CD4-positive, alpha-beta T cell (primary cell): ENCODE data around the gene IL31. TPM values are rescaled to one million over a fixed set of nuclear protein-coding genes. Genes with fewer than 3 reads are reported as not detected.

Experiments used
- ATAC-seq: fragments of 200-7000 bp; cut with Tn5 transposase; one replicate; pipeline ENCODE4 v1.10.0; 2022; ENCODE audit warnings: mild to moderate bottlenecking; ENCODE audit not compliant: poor library complexity
- CTCF ChIA-PET: fragments of 350-600 bp; sonication (Branson Sonifier 250); formaldehyde crosslinking; loops from one replicate; lab custom pipeline; 2021; ENCODE audit warnings: antibody characterized with exemption, inconsistent platforms; lab: Charles Lee
- POLR2A ChIA-PET: fragments of 350-600 bp; sonication (Branson Sonifier 250); formaldehyde crosslinking; loops from one replicate; lab custom pipeline; 2021; ENCODE audit warnings: antibody characterized with exemption, inconsistent platforms; lab: Charles Lee
- DNase-seq, 14 experiments: peaks; one replicate each; pipeline ENCODE4 v3.0.0-alpha.2; 2013 to 2020; ENCODE audit warnings: mixed read lengths in 2 of 14
- H3K27ac ChIP-seq, 2 donors: one replicate each; pipeline versions ENCODE4 v1.5.1 to v1.7.0; 2013; ENCODE audit warnings: low read length in 2 of 2, low read depth in 1 of 2, mild to moderate bottlenecking in 1 of 2
- H3K27me3 ChIP-seq, 2 experiments: 1 replicate in 1 of 2; 2 replicates in 1 of 2; pipeline versions ENCODE4 v1.6.1 to v1.7.0; 2013; ENCODE audit warnings: low read length in 2 of 2, control low read depth in 1 of 2, mild to moderate bottlenecking in 1 of 2, moderate library complexity in 1 of 2; ENCODE audit not compliant: insufficient read depth in 2 of 2, control insufficient read depth in 1 of 2
- H3K36me3 ChIP-seq: one replicate; pipeline ENCODE4 v1.6.1; 2013; ENCODE audit warnings: low read length, control low read depth; ENCODE audit not compliant: insufficient read depth
- H3K4me1 ChIP-seq: one replicate; pipeline ENCODE4 v1.6.1; 2013; ENCODE audit warnings: low read length, control low read depth; ENCODE audit not compliant: insufficient read depth
- H3K4me3 ChIP-seq: one replicate; pipeline ENCODE4 v1.5.1; 2013; ENCODE audit warnings: mild to moderate bottlenecking, low read length, moderate library complexity
- H3K9me3 ChIP-seq, 2 experiments: 1 replicate in 1 of 2; 2 replicates in 1 of 2; pipeline versions ENCODE4 v1.6.1 to v1.7.0; 2013; ENCODE audit warnings: low read length in 2 of 2, mild to moderate bottlenecking in 2 of 2, control low read depth in 1 of 2, moderate library complexity in 1 of 2; ENCODE audit not compliant: control insufficient read depth in 1 of 2, insufficient read depth in 1 of 2
- H3K27ac Mint-ChIP-seq: one replicate; pipeline ENCODE4 v1.8.0; 2020; ENCODE audit warnings: mixed read lengths
- H3K27me3 Mint-ChIP-seq: one replicate; pipeline ENCODE4 v1.8.0; 2021; ENCODE audit warnings: mixed read lengths
- H3K36me3 Mint-ChIP-seq: one replicate; pipeline ENCODE4 v1.8.0; 2021; ENCODE audit warnings: low read depth, mixed read lengths
- H3K4me1 Mint-ChIP-seq: one replicate; pipeline ENCODE4 v1.8.0; 2021; ENCODE audit warnings: low read depth, mixed read lengths
- H3K4me3 Mint-ChIP-seq: one replicate; pipeline ENCODE4 v1.8.0; 2020; ENCODE audit warnings: mild to moderate bottlenecking, mixed read lengths
- H3K9me3 Mint-ChIP-seq: one replicate; pipeline ENCODE4 v1.8.0; 2020; ENCODE audit warnings: mixed read lengths
- intact Hi-C, 2 experiments: fragments of 100-400 bp; cut with DNase I in 1 of 2; cut with micrococcal nuclease in 1 of 2; formaldehyde crosslinking; loops; one replicate each; pipeline versions ENCODE4 v1.15.1 to v1.9.0; 2023 to 2025; cut with DNase I, micrococcal nuclease
- total RNA-seq, 174 experiments: library from RNA in 2 of 174; stranded (reverse) in 2 of 174; gene quantifications; one replicate each; pipeline ENCODE4 v1.2.3 and lab custom pipeline; 2021 to 2026
- TF ChIP-seq, protein P1 (sequence below): fragments of 200-600 bp; IDR thresholded peaks from one replicate; pipeline ENCODE4 v1.8.0; 2022; ENCODE audit warnings: antibody characterized with exemption, mild to moderate bottlenecking

IL31 gene
- total RNA-seq, 2 experiments from 2014 or later = not detected

DNA sequence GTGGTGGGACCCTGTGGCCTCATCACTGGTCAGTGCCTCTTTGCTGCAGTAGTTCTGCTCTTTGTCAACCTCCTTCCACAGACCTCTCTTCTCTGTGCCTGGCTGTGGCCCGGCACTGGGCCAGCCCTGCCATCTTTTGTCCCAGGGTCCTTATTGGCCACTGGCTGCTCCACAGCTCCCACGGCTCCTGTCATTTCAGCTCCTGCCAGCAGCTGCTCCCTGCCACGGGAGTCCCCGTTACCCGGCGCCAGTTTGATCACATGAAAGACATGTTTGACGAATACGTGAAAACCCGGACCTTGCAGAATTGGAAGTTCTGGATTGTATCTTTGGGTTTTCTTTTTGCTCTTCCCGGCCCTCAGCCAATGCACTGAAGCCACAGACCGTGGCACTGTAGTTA, 35.4 kb downstream of the IL31 start:
- no peak overlapping the region for H3K4me3 ChIP-seq
- no peaks in the 10 kb centered on the region for H3K9me3 ChIP-seq
- H3K4me1 ChIP-seq = no peaks in the 10 kb centered on the region
- no peaks in the 10 kb centered on the region for H3K27me3 ChIP-seq
- H3K4me1 Mint-ChIP-seq = peaks cover under 1% of the 10 kb centered on the region
- TF ChIP-seq, protein P1, sequence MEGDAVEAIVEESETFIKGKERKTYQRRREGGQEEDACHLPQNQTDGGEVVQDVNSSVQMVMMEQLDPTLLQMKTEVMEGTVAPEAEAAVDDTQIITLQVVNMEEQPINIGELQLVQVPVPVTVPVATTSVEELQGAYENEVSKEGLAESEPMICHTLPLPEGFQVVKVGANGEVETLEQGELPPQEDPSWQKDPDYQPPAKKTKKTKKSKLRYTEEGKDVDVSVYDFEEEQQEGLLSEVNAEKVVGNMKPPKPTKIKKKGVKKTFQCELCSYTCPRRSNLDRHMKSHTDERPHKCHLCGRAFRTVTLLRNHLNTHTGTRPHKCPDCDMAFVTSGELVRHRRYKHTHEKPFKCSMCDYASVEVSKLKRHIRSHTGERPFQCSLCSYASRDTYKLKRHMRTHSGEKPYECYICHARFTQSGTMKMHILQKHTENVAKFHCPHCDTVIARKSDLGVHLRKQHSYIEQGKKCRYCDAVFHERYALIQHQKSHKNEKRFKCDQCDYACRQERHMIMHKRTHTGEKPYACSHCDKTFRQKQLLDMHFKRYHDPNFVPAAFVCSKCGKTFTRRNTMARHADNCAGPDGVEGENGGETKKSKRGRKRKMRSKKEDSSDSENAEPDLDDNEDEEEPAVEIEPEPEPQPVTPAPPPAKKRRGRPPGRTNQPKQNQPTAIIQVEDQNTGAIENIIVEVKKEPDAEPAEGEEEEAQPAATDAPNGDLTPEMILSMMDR = no peak
- DNase-seq = no peak
- H3K27ac Mint-ChIP-seq = peak overlapping the region; percentile 39
- no peaks in the 10 kb centered on the region for H3K9me3 Mint-ChIP-seq
- peaks cover 61% of the 10 kb centered on the region for H3K36me3 ChIP-seq
- no peaks in the 10 kb centered on the region for H3K27me3 Mint-ChIP-seq
- peaks cover 66% of the 10 kb centered on the region for H3K36me3 Mint-ChIP-seq
- CTCF ChIA-PET = no interaction called here
- H3K27ac ChIP-seq = no peak overlapping the region
- intact Hi-C loops = loop anchor here in 1 of 2 experiments (5.0 kb wide), 1 partner anchor 49 kb away; no protein-coding TSS in a partner anchor
- ATAC-seq = no peak
- POLR2A ChIA-PET = no interaction called here
- no peak overlapping the region for H3K4me3 Mint-ChIP-seq

DNA sequence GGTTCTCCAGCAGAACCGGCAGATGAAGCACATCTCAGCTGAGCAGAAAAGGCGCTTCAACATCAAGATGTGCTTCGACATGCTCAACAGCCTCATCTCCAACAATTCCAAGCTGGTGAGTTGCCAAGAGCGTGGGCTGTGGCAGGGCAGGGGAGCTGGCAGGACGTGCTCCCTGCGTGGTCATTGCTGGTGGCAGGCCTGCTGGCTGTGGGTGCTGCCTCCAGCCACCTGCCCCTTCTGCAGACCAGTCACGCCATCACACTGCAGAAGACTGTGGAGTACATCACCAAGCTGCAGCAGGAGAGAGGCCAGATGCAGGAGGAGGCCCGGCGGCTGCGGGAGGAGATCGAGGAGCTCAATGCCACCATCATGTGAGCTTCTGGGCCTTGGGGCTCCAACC, 35.8 kb downstream of the IL31 start:
- ATAC-seq (no peak), DNase-seq (no peak)
- no peaks in the 10 kb centered on the region for H3K27me3 Mint-ChIP-seq
- H3K27me3 ChIP-seq = no peaks in the 10 kb centered on the region
- H3K4me1 Mint-ChIP-seq = no peaks in the 10 kb centered on the region
- H3K27ac Mint-ChIP-seq = no peak overlapping the region
- CTCF ChIA-PET = no interaction called here
- H3K9me3 Mint-ChIP-seq = no peaks in the 10 kb centered on the region
- H3K27ac ChIP-seq = no peak overlapping the region
- no peaks in the 10 kb centered on the region for H3K9me3 ChIP-seq
- H3K36me3 ChIP-seq = peaks cover 66% of the 10 kb centered on the region
- H3K36me3 Mint-ChIP-seq = peaks cover 67% of the 10 kb centered on the region
- intact Hi-C loops = loop anchor here in 1 of 2 experiments (5.0 kb wide), 1 partner anchor 49 kb away; no protein-coding TSS in a partner anchor
- H3K4me3 Mint-ChIP-seq = no peak overlapping the region
- TF ChIP-seq, protein P1 = no peak
- H3K4me3 ChIP-seq = no peak overlapping the region
- POLR2A ChIA-PET = no interaction called here
- H3K4me1 ChIP-seq = no peaks in the 10 kb centered on the region

DNA sequence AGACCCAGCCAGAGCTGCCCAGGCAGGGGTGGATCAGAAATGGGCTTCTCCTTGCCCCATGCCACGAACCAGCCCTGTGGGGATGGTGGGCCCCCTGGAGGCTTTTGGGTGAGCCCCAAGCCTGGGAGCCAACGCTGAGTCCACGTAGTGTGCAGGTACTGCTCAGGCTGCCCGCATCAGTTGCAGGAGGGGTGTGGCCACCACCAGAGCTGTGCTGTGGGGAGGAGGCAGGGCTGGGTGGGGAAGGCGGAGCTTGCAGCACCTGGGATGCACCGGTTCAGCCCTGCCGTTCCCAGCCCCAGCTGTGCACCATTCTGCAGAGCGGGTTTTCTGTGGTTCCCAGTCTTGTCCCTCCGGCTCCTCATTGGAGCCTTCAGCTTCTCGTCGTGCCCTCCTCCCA, 36.3 kb downstream of the IL31 start:
- ChIA-PET CTCF (no interaction called here), POLR2A (no interaction called here)
- no peaks in the 10 kb centered on the region for H3K9me3 Mint-ChIP-seq
- Histone ChIP-seq H3K9me3 (no peaks in the 10 kb centered on the region), H3K36me3 (peaks cover 66% of the 10 kb centered on the region), H3K27ac (no peak overlapping the region), H3K4me3 (no peak overlapping the region), H3K27me3 (no peaks in the 10 kb centered on the region), H3K4me1 (no peaks in the 10 kb centered on the region)
- H3K27ac Mint-ChIP-seq = no peak overlapping the region
- TF ChIP-seq, protein P1 = no peak
- H3K27me3 Mint-ChIP-seq = no peaks in the 10 kb centered on the region
- H3K4me1 Mint-ChIP-seq = no peaks in the 10 kb centered on the region
- ATAC-seq (peak; percentile 50), DNase-seq (no peak)
- intact Hi-C loops = loop anchor here in 1 of 2 experiments (5.0 kb wide), 1 partner anchor 50 kb away; no protein-coding TSS in a partner anchor
- no peak overlapping the region for H3K4me3 Mint-ChIP-seq
- H3K36me3 Mint-ChIP-seq = peaks cover 69% of the 10 kb centered on the region
